WTC11 (cell line): ENCODE results near the gene ACADVL. TPM values are rescaled to one million over a fixed set of nuclear protein-coding genes. Genes with fewer than 3 reads are reported as not detected.

Experiments used
- ATAC-seq: fragments of 200-7000 bp; cut with Tn5 transposase; 2 replicates; pipeline ENCODE4 v1.10.0; 2021; ENCODE audit warnings: mild to moderate bottlenecking, moderate library complexity
- CTCF ChIA-PET: fragments of 300-600 bp; sonication (Branson Sonifier 250); formaldehyde crosslinking; loops from one replicate; lab custom pipeline; 2021; ENCODE audit warnings: antibody characterized with exemption; lab: Charles Lee
- POLR2A ChIA-PET: fragments of 350-600 bp; sonication (Branson Sonifier 250); formaldehyde crosslinking; loops from one replicate; lab custom pipeline; 2021; ENCODE audit warnings: antibody characterized with exemption; lab: Charles Lee
- DNase-seq: peaks from one replicate; pipeline ENCODE4 v3.0.0; 2021; ENCODE audit warnings: low spot score
- H3K27ac Mint-ChIP-seq: 2 replicates; pipeline ENCODE4 v1.8.0; 2021; ENCODE audit warnings: mixed read lengths
- H3K27me3 Mint-ChIP-seq: 2 replicates; pipeline ENCODE4 v1.8.0; 2021; ENCODE audit warnings: low read depth, mild to moderate bottlenecking, moderate library complexity, mixed read lengths
- H3K36me3 Mint-ChIP-seq: 2 replicates; pipeline ENCODE4 v1.8.0; 2021; ENCODE audit warnings: mixed read lengths
- H3K4me1 Mint-ChIP-seq: 2 replicates; pipeline ENCODE4 v1.8.0; 2022; ENCODE audit warnings: mixed read lengths
- H3K4me3 Mint-ChIP-seq: 2 replicates; pipeline ENCODE4 v1.8.0; 2021; ENCODE audit warnings: mild to moderate bottlenecking, moderate library complexity, mixed read lengths
- H3K9me3 Mint-ChIP-seq: 2 replicates; pipeline ENCODE4 v1.8.0; 2021; ENCODE audit warnings: mixed read lengths
- AR ChIP-seq: fragments of 250-450 bp; sonication (Bioruptor Pico); IDR thresholded peaks from 2 replicates; pipeline ENCODE4 v1.9.0; 2021; ENCODE audit warnings: mild to moderate bottlenecking
- ATF3 ChIP-seq: sonication (generic); formaldehyde crosslinking; conservative IDR thresholded peaks from 2 replicates; pipeline ENCODE4 v1.8.1; 2022; ENCODE audit warnings: mild to moderate bottlenecking, missing genetic modification reagents
- CREB1 ChIP-seq: sonication (generic); formaldehyde crosslinking; IDR thresholded peaks from 2 replicates; pipeline ENCODE4 v1.8.0; 2023; ENCODE audit warnings: mild to moderate bottlenecking, missing genetic modification reagents
- EMX1 ChIP-seq: fragments of 250-450 bp; sonication (Bioruptor Pico); IDR thresholded peaks from 2 replicates; pipeline ENCODE4 v1.8.0; 2021; ENCODE audit warnings: mild to moderate bottlenecking
- ESRRA ChIP-seq: sonication (generic); formaldehyde crosslinking; IDR thresholded peaks from 2 replicates; pipeline ENCODE4 v1.8.1; 2022; ENCODE audit warnings: mild to moderate bottlenecking, missing genetic modification reagents, borderline replicate concordance
- FOXJ3 ChIP-seq: sonication (generic); formaldehyde crosslinking; IDR thresholded peaks from 2 replicates; pipeline ENCODE4 v1.9.0; 2021; ENCODE audit warnings: missing genetic modification reagents, mild to moderate bottlenecking, borderline replicate concordance
- FOXK1 ChIP-seq: sonication (generic); formaldehyde crosslinking; IDR thresholded peaks from 2 replicates; pipeline ENCODE4 v1.8.0; 2022; ENCODE audit warnings: mild to moderate bottlenecking, moderate library complexity, missing genetic modification reagents
- FOXP4 ChIP-seq: sonication (generic); formaldehyde crosslinking; IDR thresholded peaks from 2 replicates; pipeline ENCODE4 v1.8.0; 2022; ENCODE audit warnings: mild to moderate bottlenecking, missing genetic modification reagents
- HMGXB4 ChIP-seq: sonication (generic); formaldehyde crosslinking; IDR thresholded peaks from 2 replicates; pipeline ENCODE4 v1.8.1; 2023; ENCODE audit warnings: mild to moderate bottlenecking, moderate library complexity, missing genetic modification reagents
- TEAD4 ChIP-seq: sonication (generic); formaldehyde crosslinking; IDR thresholded peaks from 2 replicates; pipeline ENCODE4 v1.8.0; 2022; ENCODE audit warnings: mild to moderate bottlenecking, missing genetic modification reagents
- ZNF317 ChIP-seq: sonication (generic); formaldehyde crosslinking; IDR thresholded peaks from 2 replicates; pipeline ENCODE4 v1.8.1; 2023; ENCODE audit warnings: low read depth, mild to moderate bottlenecking, moderate library complexity, missing genetic modification reagents, borderline replicate concordance
- ZNF396 ChIP-seq: fragments of 250-450 bp; sonication (Bioruptor Pico); IDR thresholded peaks from 2 replicates; pipeline ENCODE4 v1.8.0; 2021; ENCODE audit warnings: mild to moderate bottlenecking, moderate library complexity, borderline replicate concordance
- ZNF425 ChIP-seq: fragments of 250-450 bp; sonication (Bioruptor Pico); conservative IDR thresholded peaks from 2 replicates; pipeline ENCODE4 v1.9.0; 2021; ENCODE audit warnings: mild to moderate bottlenecking
- ZNF532 ChIP-seq: fragments of 250-450 bp; sonication (Bioruptor Pico); IDR thresholded peaks from 2 replicates; pipeline ENCODE4 v1.9.0; 2021; ENCODE audit warnings: mild to moderate bottlenecking, borderline replicate concordance
- total RNA-seq: library from RNA; stranded (reverse); gene quantifications from 3 replicates; pipeline ENCODE4 v1.2.3, GENCODE V29; 2021

ACADVL gene
- total RNA-seq, 1 experiment from 2014 or later, result 236 TPM

- TF ChIP-seq HMGXB4 (no peak), CREB1 (CRISPR knock-in tag) (no peak), TEAD4 (CRISPR knock-in tag) (no peak), ATF3 (CRISPR knock-in tag) (no peak), ESRRA (CRISPR knock-in tag) (no peak), ZNF532 (CRISPR knock-in tag) (no peak)
Measured at GRCh38 chr17:7254511-7254910, 34.8 kb downstream of the ACADVL start (continued).

- DNase-seq (no peak), ATAC-seq (no peak)
- TF ChIP-seq FOXJ3, result no peak
- TF ChIP-seq FOXP4 (CRISPR knock-in tag), result no peak
- no peak for TF ChIP-seq AR (CRISPR knock-in tag)
- TF ChIP-seq FOXK1 (CRISPR knock-in tag), result no peak
- TF ChIP-seq ZNF396 (CRISPR knock-in tag), result no peak
- no peak for TF ChIP-seq EMX1
- no peak for TF ChIP-seq ZNF425 (CRISPR knock-in tag)
- TF ChIP-seq ZNF317 (CRISPR knock-in tag), result no peak
- peak overlapping the region; percentile 92; the same call in 1 of the 2 replicates for H3K27ac Mint-ChIP-seq
- ChIA-PET POLR2A (interaction anchor here (1.0 to 1.3 kb wide), 5 partner anchors 9 to 36 kb away, joined by 3 read pairs; partner anchors contain the start of genes DVL2 and PHF23), CTCF (interaction anchor here (0.6 to 1.3 kb wide), 3 partner anchors 26 to 94 kb away, joined by 3 to 7 read pairs (median 3); no protein-coding TSS in a partner anchor)
- no peaks in the 10 kb centered on the region for H3K9me3 Mint-ChIP-seq
- peaks cover 35% of the 10 kb centered on the region for H3K36me3 Mint-ChIP-seq
- peaks cover 11% of the 10 kb centered on the region for H3K4me1 Mint-ChIP-seq
- no peak overlapping the region for H3K4me3 Mint-ChIP-seq
- no peaks in the 10 kb centered on the region for H3K27me3 Mint-ChIP-seq
Measured at GRCh38 chr17:7256766-7257456, 37.2 kb downstream of the ACADVL start.
